H1 (cell line): Measurements from ENCODE around the gene NFKBIZ. TPM values are rescaled to one million over a fixed set of nuclear protein-coding genes. Genes with fewer than 3 reads are reported as not detected.

Experiments
- CTCF ChIA-PET: fragments of 300-600 bp; sonication (Branson Sonifier 250); formaldehyde crosslinking; loops from one replicate; lab custom pipeline; 2021; ENCODE audit not compliant: partially characterized antibody; lab: Charles Lee
- POLR2A ChIA-PET: fragments of 300-600 bp; sonication (Branson Sonifier 250); formaldehyde crosslinking; loops from one replicate; lab custom pipeline; 2021; ENCODE audit warnings: inconsistent platforms; ENCODE audit not compliant: partially characterized antibody; lab: Charles Lee
- DNase-seq, 2 experiments: peaks; one replicate each; pipeline versions ENCODE4 v3.0.0 to v3.0.0-alpha.2; 2010 to 2022; ENCODE audit warnings: low spot score in 2 of 2, low read depth in 1 of 2, mixed read lengths in 1 of 2
- FAIRE-seq: peaks from 2 replicates; lab custom pipeline; 2011; peaks lifted over from hg19 to GRCh38; lab: Jason Lieb, UNC
- H2AFZ ChIP-seq: 2 replicates; pipeline ENCODE4 v1.8.1; 2012; ENCODE audit warnings: low read length, inconsistent platforms
- H2AK5ac ChIP-seq: 2 replicates; pipeline ENCODE4 v1.6.1; 2013; ENCODE audit warnings: low read depth, low read length
- H2BK120ac ChIP-seq: replicated peaks from 2 replicates; pipeline ENCODE3; 2013; ENCODE audit warnings: low read depth, low read length, inconsistent platforms
- H2BK12ac ChIP-seq: 2 replicates; pipeline ENCODE4 v1.6.1; 2013; ENCODE audit warnings: low read depth, low read length
- H2BK15ac ChIP-seq: 2 replicates; pipeline ENCODE4 v1.6.1; 2013; ENCODE audit warnings: low read length
- H2BK20ac ChIP-seq: 2 replicates; pipeline ENCODE4 v1.6.1; 2013; ENCODE audit warnings: low read length
- H2BK5ac ChIP-seq: 2 replicates; pipeline ENCODE4 v1.6.1; 2013; ENCODE audit warnings: low read depth, low read length
- H3K14ac ChIP-seq: 2 replicates; pipeline ENCODE4 v1.6.1; 2013; ENCODE audit warnings: inconsistent platforms; ENCODE audit not compliant: insufficient read length
- H3K18ac ChIP-seq: 2 replicates; pipeline ENCODE4 v1.6.1; 2013; ENCODE audit warnings: low read length; ENCODE audit errors: extremely low read depth
- H3K23ac ChIP-seq: 2 replicates; pipeline ENCODE4 v1.6.1; 2013; ENCODE audit warnings: inconsistent platforms; ENCODE audit not compliant: insufficient read length
- H3K23me2 ChIP-seq: 2 replicates; pipeline ENCODE4 v1.6.1; 2013; ENCODE audit warnings: low read depth, low read length
- H3K27ac ChIP-seq: 2 replicates; pipeline ENCODE4 v1.6.1; 2011; ENCODE audit warnings: low read depth, low read length, inconsistent platforms
- H3K27me3 ChIP-seq, 4 experiments: replicated peaks in 1 of 4; 1 replicate in 1 of 4; 2 replicates in 3 of 4; pipeline versions ENCODE4 v1.6.1 to v1.8.1; 2011 to 2013; ENCODE audit warnings: low read length in 3 of 4, mild to moderate bottlenecking in 3 of 4, inconsistent platforms in 2 of 4, mixed read lengths in 2 of 4, moderate library complexity in 1 of 4; ENCODE audit not compliant: control insufficient read depth in 3 of 4, insufficient read depth in 3 of 4; ENCODE audit errors: extremely low read depth in 1 of 4
- H3K36me3 ChIP-seq, 4 experiments: 2 replicates each; pipeline versions ENCODE4 v1.6.1 to v1.8.1; 2011 to 2013; ENCODE audit warnings: mild to moderate bottlenecking in 4 of 4, low read length in 3 of 4, moderate library complexity in 2 of 4, control low read depth in 1 of 4, inconsistent platforms in 1 of 4; ENCODE audit not compliant: insufficient read depth in 4 of 4, control insufficient read depth in 2 of 4
- H3K4ac ChIP-seq: replicated peaks from 2 replicates; pipeline ENCODE3; 2013; ENCODE audit warnings: low read length, low read depth, mixed read lengths, inconsistent platforms; ENCODE audit not compliant: insufficient read length
- H3K4me1 ChIP-seq, 4 experiments: replicated peaks in 1 of 4; 1 replicate in 1 of 4; 2 replicates in 3 of 4; pipeline versions ENCODE4 v1.6.1 to v1.8.1; 2011 to 2013; ENCODE audit warnings: low read length in 3 of 4, inconsistent platforms in 2 of 4, mixed read lengths in 1 of 4; ENCODE audit not compliant: insufficient read depth in 4 of 4, control insufficient read depth in 3 of 4
- H3K4me2 ChIP-seq, 2 experiments: 2 replicates each; pipeline versions ENCODE4 v1.6.1 to v1.8.1; 2011 to 2013; ENCODE audit warnings: low read depth in 2 of 2, low read length in 2 of 2, control low read depth in 1 of 2, inconsistent platforms in 1 of 2, mild to moderate bottlenecking in 1 of 2; ENCODE audit not compliant: insufficient read depth in 1 of 2
- H3K4me3 ChIP-seq, 4 experiments: fragments of 200-600, 300-600 bp in 1 of 4; sonication (generic), shearing (Covaris generic), sonication (Bioruptor Twin) in 1 of 4; 2 replicates each; pipeline versions ENCODE4 v1.5.1 to v1.8.1; 2011 to 2016; ENCODE audit warnings: low read length in 4 of 4, low read depth in 3 of 4, control low read depth in 2 of 4, inconsistent platforms in 2 of 4, mild to moderate bottlenecking in 2 of 4, mixed read lengths in 1 of 4, moderate library complexity in 1 of 4; ENCODE audit not compliant: insufficient read depth in 2 of 4; ENCODE audit errors: extremely low read depth in 1 of 4
- H3K56ac ChIP-seq: replicated peaks from 2 replicates; pipeline ENCODE3; 2013; ENCODE audit warnings: low read depth, mild to moderate bottlenecking, mixed read lengths, low read length, inconsistent platforms; ENCODE audit not compliant: insufficient read length
- H3K79me1 ChIP-seq: 2 replicates; pipeline ENCODE4 v1.6.1; 2013; ENCODE audit warnings: low read depth, low read length, control low read depth
- H3K79me2 ChIP-seq, 2 experiments: 2 replicates each; pipeline versions ENCODE4 v1.6.1 to v1.8.1; 2012 to 2013; ENCODE audit warnings: low read length in 2 of 2, mild to moderate bottlenecking in 2 of 2, inconsistent platforms in 1 of 2; ENCODE audit not compliant: insufficient read depth in 2 of 2, control insufficient read depth in 1 of 2
- H3K9ac ChIP-seq, 4 experiments: replicated peaks in 1 of 4; 1 replicate in 1 of 4; 2 replicates in 3 of 4; pipeline versions ENCODE4 v1.6.1 to v1.8.1; 2011 to 2013; ENCODE audit warnings: low read depth in 3 of 4, low read length in 3 of 4, control low read depth in 2 of 4, mild to moderate bottlenecking in 2 of 4, moderate library complexity in 2 of 4, inconsistent platforms in 1 of 4; ENCODE audit errors: extremely low read depth in 1 of 4
- H3K9me3 ChIP-seq, 2 experiments: 2 replicates each; pipeline versions ENCODE4 v1.6.1 to v1.8.1; 2012 to 2013; ENCODE audit warnings: mild to moderate bottlenecking in 2 of 2, moderate library complexity in 2 of 2, control low read depth in 1 of 2, inconsistent platforms in 1 of 2, low read depth in 1 of 2, low read length in 1 of 2, mixed read lengths in 1 of 2; ENCODE audit not compliant: insufficient read depth in 2 of 2
- H4K20me1 ChIP-seq, 2 experiments: replicated peaks in 1 of 2; 2 replicates each; pipeline versions ENCODE3 to v1.8.1; 2011 to 2013; ENCODE audit warnings: inconsistent platforms in 2 of 2, low read length in 2 of 2, mild to moderate bottlenecking in 1 of 2; ENCODE audit not compliant: insufficient read depth in 2 of 2, control insufficient read depth in 1 of 2
- H4K5ac ChIP-seq: 2 replicates; pipeline ENCODE4 v1.6.1; 2013; ENCODE audit warnings: low read length, low read depth, mixed read lengths, inconsistent platforms; ENCODE audit not compliant: insufficient read length
- H4K8ac ChIP-seq: 2 replicates; pipeline ENCODE4 v1.8.0; 2013; ENCODE audit warnings: mild to moderate bottlenecking, moderate library complexity, low read length, inconsistent platforms; ENCODE audit not compliant: insufficient read depth; ENCODE audit errors: extremely low read depth
- H4K91ac ChIP-seq: replicated peaks from 2 replicates; pipeline ENCODE3; 2013; ENCODE audit warnings: low read length, mixed read lengths, inconsistent platforms; ENCODE audit not compliant: insufficient read length
- CBX5 ChIP-seq: fragments of 300-800, 300-1000 bp; sonication (generic); IDR thresholded peaks from 2 replicates; pipeline ENCODE4 v1.7.1; 2016; ENCODE audit warnings: antibody characterized with exemption, low read length, low read depth
- CHD1 ChIP-seq: IDR thresholded peaks from 2 replicates; pipeline ENCODE4 v1.6.1; 2012; ENCODE audit warnings: low read depth, low read length, improper control_type of control experiment
- CHD2 ChIP-seq: IDR thresholded peaks from 2 replicates; pipeline ENCODE4 v1.6.1; 2012; ENCODE audit warnings: low read length, improper control_type of control experiment
- MAFK ChIP-seq: IDR thresholded peaks from 2 replicates; pipeline ENCODE4 v1.6.1; 2012; ENCODE audit warnings: low read depth, mild to moderate bottlenecking, improper control_type of control experiment, low read length
- NANOG ChIP-seq: IDR thresholded peaks from 2 replicates; pipeline ENCODE4 v1.6.1; 2011; ENCODE audit warnings: low read length, low read depth, mild to moderate bottlenecking, inconsistent platforms; ENCODE audit not compliant: insufficient read depth, poor library complexity, severe bottlenecking
- SUZ12 ChIP-seq: fragments of 200-600 bp; sonication (generic); IDR thresholded peaks from 2 replicates; pipeline ENCODE4 v1.6.1; 2012; ENCODE audit warnings: mild to moderate bottlenecking, inconsistent platforms, low read length, moderate library complexity, mixed read lengths
- WGBS, 2 experiments: shearing (Covaris generic) in 1 of 2; methylation state at CpG; one replicate each; pipeline versions ENCODE4 v1.1.6 to v1.1.7; 2013 to 2015; ENCODE audit warnings: low lambda C conversion rate in 2 of 2, mixed read lengths in 2 of 2, inconsistent platforms in 1 of 2, low coverage in 1 of 2, missing lambda C conversion rate in 1 of 2; ENCODE audit not compliant: insufficient replicate concordance in 2 of 2, insufficient coverage in 1 of 2, insufficient read length in 1 of 2; ENCODE audit errors: extremely low coverage in 1 of 2, missing lambda C conversion rate in 1 of 2; 5-methylcytosine and 5-hydroxymethylcytosine counted together
- polyA plus RNA-seq, 7 experiments: library from polyadenylated mRNA; depleted of rRNA in 3 of 7; stranded (reverse) in 5 of 7; unstranded in 2 of 7; fragments of >200 nt in 5 of 7; fragments of 200-250 nt in 2 of 7; gene quantifications; 1 replicate in 5 of 7; 2 replicates in 1 of 7; 4 replicates in 1 of 7; pipeline versions ENCODE4 v1.2.1 to v1.2.3, GENCODE V29; 2011 to 2013; ENCODE audit warnings: missing spikeins in 2 of 7, mixed read lengths in 2 of 7
- total RNA-seq: library from RNA; stranded (reverse); fragmentation: NEBNext Ultra II Directional; extraction: Animal tissue kit (Norgen Biotek cat#: 25700); gene quantifications from 2 replicates; pipeline ENCODE4 v1.2.1, GENCODE V29; 2021

The NFKBIZ gene
- total and polyA plus RNA-seq, 2 of the 8 experiments (the other 6 are each of a cell fraction or from before 2014, with no cell fraction given): 7.2 to 24.5 TPM

DNA sequence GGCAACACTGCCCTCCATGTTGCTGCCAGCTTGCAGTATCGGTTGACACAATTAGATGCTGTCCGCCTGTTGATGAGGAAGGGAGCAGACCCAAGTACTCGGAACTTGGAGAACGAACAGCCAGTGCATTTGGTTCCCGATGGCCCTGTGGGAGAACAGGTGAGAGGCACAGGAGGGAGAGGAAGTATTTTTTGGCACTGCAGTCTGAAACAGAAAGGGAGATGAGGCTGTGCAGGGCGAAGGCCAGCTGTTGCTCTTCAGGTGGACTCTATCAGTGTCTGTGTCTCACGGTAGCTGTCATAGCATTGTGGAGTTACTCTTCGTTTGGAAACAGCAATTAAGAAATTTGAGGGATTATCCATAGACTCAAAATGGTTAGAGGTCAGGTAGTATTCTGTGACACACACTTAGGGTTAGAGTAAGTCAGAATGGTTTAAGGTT lies 8.0 kb downstream of the NFKBIZ start:
- no peak overlapping the region for H2BK20ac ChIP-seq
- no peak overlapping the region for H4K91ac ChIP-seq
- H4K20me1 ChIP-seq: peaks cover 2 to 3% of the 10 kb centered on the region in 2 experiments
- CTCF ChIA-PET: interaction anchor here (0.7 to 1.6 kb wide), 2 partner anchors 43 to 273 kb away, joined by 3 to 5 read pairs; no protein-coding TSS in a partner anchor
- no peak overlapping the region for H3K14ac ChIP-seq
- no peak overlapping the region for H2AFZ ChIP-seq
- H3K79me1 ChIP-seq: no peaks in the 10 kb centered on the region
- H2BK120ac ChIP-seq: no peak overlapping the region
- no peak overlapping the region for H2BK12ac ChIP-seq
- no peak overlapping the region for H3K9ac ChIP-seq
- H3K23ac ChIP-seq: no peak overlapping the region
- H3K36me3 ChIP-seq: peaks cover 37 to 91% (median 73%) of the 10 kb centered on the region in 4 experiments
- peaks cover 0 to 1% (median 0%) of the 10 kb centered on the region in 4 experiments; a peak in 1 of 7 replicates for H3K27me3 ChIP-seq
- no peak overlapping the region for H3K18ac ChIP-seq
- DNase-seq: no peak
- H3K27ac ChIP-seq: no peak overlapping the region
- POLR2A ChIA-PET: interaction anchor here (0.9 to 5.5 kb wide), 5 partner anchors 8 to 47 kb away, joined by 3 to 25 read pairs (median 6); partner anchors contain the start of gene NFKBIZ
- no peaks in the 10 kb centered on the region for H3K23me2 ChIP-seq
- no peaks in the 10 kb centered on the region for H3K9me3 ChIP-seq
- H3K4me3 ChIP-seq: no peak overlapping the region
- 86% methylated on average over 8 of the region's 8 CpGs; no CpG with 5 or more reads in 1 of the 2 experiments for WGBS, 2 experiments
- H4K8ac ChIP-seq: no peak overlapping the region
- no peak for FAIRE-seq
- H4K5ac ChIP-seq: no peak overlapping the region
- no peak overlapping the region for H3K56ac ChIP-seq
- H2AK5ac ChIP-seq: no peak overlapping the region
- H3K4me2 ChIP-seq: no peak overlapping the region
- no peak overlapping the region for H2BK5ac ChIP-seq
- H3K4me1 ChIP-seq: no peaks in the 10 kb centered on the region
- H2BK15ac ChIP-seq: no peak overlapping the region
- H3K79me2 ChIP-seq: peaks cover 0 to 9% of the 10 kb centered on the region in 2 experiments; a peak in 2 of 4 replicates
- TF ChIP-seq CHD1 (no peak), MAFK (no peak), SUZ12 (no peak), NANOG (no peak), CHD2 (no peak), CBX5 (no peak)
- H3K4ac ChIP-seq: no peak overlapping the region
